ENCODE measurements around the gene MTIF2. TPM values are rescaled to one million over a fixed set of nuclear protein-coding genes. Genes with fewer than 3 reads are reported as not detected.

The MTIF2 gene, protein sequence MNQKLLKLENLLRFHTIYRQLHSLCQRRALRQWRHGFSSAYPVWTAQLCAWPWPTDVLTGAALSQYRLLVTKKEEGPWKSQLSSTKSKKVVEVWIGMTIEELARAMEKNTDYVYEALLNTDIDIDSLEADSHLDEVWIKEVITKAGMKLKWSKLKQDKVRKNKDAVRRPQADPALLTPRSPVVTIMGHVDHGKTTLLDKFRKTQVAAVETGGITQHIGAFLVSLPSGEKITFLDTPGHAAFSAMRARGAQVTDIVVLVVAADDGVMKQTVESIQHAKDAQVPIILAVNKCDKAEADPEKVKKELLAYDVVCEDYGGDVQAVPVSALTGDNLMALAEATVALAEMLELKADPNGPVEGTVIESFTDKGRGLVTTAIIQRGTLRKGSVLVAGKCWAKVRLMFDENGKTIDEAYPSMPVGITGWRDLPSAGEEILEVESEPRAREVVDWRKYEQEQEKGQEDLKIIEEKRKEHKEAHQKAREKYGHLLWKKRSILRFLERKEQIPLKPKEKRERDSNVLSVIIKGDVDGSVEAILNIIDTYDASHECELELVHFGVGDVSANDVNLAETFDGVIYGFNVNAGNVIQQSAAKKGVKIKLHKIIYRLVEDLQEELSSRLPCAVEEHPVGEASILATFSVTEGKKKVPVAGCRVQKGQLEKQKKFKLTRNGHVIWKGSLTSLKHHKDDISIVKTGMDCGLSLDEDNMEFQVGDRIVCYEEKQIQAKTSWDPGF
- total RNA-seq (2022; extraction: Qiagen RNA extraction) = 36.5 to 48.9 TPM (median 39.0 TPM) in 5 replicates

DNA sequence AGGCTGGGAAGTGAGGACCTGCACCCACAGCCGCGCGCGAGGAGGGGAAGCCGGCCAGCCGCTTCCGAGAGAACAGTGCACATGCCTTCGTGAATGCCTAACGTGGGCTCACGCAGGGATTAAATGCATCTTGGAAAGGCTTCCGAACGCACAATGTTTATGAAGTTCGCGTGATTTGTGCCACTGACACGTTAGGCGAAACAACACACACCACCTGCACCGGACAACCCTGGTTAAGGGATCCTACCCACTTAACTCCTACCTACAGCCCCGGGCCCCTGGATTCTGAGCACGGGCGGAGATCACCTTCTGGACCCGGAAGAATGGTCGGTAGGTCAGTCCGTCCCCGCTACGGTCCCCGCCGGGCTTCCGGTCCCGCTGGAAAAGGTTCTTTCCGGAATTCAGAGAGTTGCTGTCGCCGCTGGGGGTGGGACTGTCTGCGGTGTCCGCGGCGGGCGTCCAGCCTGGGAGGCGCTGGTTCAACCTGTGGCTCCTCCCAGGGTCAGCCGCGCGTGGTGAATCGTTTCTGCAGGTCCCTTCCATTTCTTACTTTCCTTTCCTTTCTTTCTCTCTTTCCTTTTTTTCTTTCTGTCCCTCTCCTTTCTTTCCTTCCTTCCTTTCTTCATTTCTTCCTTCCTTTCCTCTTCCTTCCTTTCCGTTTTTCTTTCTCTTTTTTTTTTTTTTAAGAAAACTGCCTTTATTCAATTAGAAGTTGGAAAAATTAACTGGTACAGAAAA, at the start of gene MTIF2:
MTIF2 (minus strand) TSS at position 325 of the 738 bp plus-strand sequence. CDS start 5,373 bp downstream, outside the sequence.

DNA sequence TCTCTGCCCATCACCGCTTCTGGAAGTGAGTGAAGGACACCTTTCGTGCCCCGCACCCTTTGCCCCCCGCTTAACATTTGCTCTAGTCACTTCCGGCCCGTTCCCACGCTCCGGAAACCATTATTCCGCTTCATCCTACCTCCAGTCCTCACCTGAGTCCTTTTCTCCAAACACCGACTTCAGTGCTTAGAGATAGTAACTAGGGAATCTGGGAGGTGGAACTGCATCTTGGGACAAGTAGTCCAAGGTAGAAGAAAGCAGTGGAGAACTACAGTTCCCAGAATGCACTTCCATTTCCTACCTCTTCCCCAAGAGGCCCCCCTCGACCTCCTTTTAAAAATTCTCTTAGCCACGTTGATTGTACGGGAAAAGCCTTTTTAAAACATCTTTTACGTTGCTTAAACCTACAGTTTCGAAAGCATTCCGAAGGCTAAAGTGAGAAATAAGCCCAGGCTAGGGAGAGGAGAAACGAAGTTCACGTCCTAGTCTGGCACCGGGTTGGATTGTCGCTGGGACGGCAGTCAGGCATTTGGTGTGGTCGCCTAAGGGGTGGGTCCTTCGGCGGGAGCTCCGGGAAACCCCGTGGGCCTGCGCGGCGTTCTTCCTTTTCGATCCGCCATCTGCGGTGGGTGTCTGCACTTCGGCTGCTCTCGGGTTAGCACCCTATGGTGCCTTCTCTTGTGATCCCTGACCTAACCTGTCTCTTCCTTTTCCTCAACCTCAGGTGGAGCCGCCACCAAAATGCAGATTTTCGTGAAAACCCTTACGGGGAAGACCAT, 36.8 kb downstream of the MTIF2 start, which contains the start of the genes CLHC1 and RPS27A:
CLHC1 (minus strand) TSS at position 210 of the 779 bp plus-strand sequence. CDS start 9,882 bp downstream, outside the sequence.
RPS27A (plus strand) TSS at position 605 of the 779 bp plus-strand sequence; CDS start at position 742, 137 bp downstream.

Other genes starting within 250 kb of the MTIF2 start
- gene RTN4, start 218.8 kb downstream of the MTIF2 start, total RNA-seq (2022; extraction: Qiagen RNA extraction) = 451 to 520 TPM (median 499 TPM) in 5 replicates
- 1.5 to 1.9 TPM (median 1.8 TPM) in 5 replicates for gene CLHC1, start 36.9 kb downstream of the MTIF2 start, total RNA-seq (2022; extraction: Qiagen RNA extraction)
- gene RPS27A, start 36.5 kb downstream of the MTIF2 start, total RNA-seq (2022; extraction: Qiagen RNA extraction) = 2,627 to 2,940 TPM (median 2,670 TPM) in 5 replicates
- gene CCDC88A, start 150.6 kb upstream of the MTIF2 start, total RNA-seq (2022; extraction: Qiagen RNA extraction) = 15.6 to 24.7 TPM (median 19.2 TPM) in 5 replicates